ENCODE data around the gene DAP3. TPM values are rescaled to one million over a fixed set of nuclear protein-coding genes. Genes with fewer than 3 reads are reported as not detected.
"Not testable (repeated sequence)": the region's sequence is repeated elsewhere in the genome, so short reads cannot be mapped to it uniquely, and the experiment has no call there.

Gene DAP3
- total RNA-seq, 1 donor from 2014 or later = 126 TPM

DNA sequence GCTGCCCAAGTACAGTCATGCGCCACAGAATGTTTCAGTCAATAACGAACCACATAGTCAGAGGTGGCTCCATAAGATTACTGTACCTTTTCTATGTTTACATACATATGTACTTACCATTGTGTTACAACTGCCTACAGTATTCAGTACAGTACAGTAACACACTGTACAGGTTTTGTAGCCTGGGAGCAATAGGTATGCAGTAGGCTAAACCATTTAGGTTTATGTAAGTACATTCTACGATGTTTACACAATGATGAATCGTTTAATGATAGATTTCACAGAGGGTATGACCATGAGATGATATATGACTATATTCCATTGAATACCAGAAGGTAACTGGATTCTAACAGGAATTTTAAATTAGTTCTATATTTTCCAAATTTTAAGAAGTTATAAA, 10.9 kb upstream of the DAP3 start:
- TF ChIP-seq, protein P1, sequence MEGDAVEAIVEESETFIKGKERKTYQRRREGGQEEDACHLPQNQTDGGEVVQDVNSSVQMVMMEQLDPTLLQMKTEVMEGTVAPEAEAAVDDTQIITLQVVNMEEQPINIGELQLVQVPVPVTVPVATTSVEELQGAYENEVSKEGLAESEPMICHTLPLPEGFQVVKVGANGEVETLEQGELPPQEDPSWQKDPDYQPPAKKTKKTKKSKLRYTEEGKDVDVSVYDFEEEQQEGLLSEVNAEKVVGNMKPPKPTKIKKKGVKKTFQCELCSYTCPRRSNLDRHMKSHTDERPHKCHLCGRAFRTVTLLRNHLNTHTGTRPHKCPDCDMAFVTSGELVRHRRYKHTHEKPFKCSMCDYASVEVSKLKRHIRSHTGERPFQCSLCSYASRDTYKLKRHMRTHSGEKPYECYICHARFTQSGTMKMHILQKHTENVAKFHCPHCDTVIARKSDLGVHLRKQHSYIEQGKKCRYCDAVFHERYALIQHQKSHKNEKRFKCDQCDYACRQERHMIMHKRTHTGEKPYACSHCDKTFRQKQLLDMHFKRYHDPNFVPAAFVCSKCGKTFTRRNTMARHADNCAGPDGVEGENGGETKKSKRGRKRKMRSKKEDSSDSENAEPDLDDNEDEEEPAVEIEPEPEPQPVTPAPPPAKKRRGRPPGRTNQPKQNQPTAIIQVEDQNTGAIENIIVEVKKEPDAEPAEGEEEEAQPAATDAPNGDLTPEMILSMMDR (IDR thresholded peaks at IDR 0.05; ENCODE audit: unreplicated experiment) = no peak
- H3K4me1 Mint-ChIP-seq (ENCODE audit: low read depth) = no peaks in the 10 kb centered on the region
- DNase-seq (ENCODE audit: low spot score, unreplicated experiment) = no peak
- peaks cover 25% of the 10 kb centered on the region for H3K36me3 Mint-ChIP-seq (ENCODE audit: insufficient read depth)
- H3K27ac Mint-ChIP-seq = no peak overlapping the region
- H3K27me3 Mint-ChIP-seq = no peaks in the 10 kb centered on the region
- H3K4me3 Mint-ChIP-seq (ENCODE audit: low read depth) = no peak overlapping the region
- no peaks in the 10 kb centered on the region for H3K9me3 Mint-ChIP-seq (ENCODE audit: low read depth)

DNA sequence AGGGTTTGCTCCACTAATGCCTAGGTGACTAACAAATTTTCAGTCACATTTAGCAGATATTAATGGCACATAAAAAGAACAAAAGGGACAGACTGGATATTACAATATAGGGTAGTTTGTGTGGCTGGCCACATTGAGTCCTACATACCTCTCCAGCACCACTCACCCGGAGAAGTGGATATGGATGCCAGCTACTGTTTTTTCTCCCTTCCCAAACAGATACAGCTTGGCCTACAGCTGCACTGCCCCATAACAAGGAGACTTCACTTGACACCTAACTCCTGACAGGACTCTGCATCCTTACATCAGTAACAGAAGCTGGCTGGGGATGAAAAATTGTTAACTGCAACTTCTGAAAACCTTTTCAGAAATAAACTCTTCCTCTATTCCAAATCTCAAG, 9.9 kb upstream of the DAP3 start:
- not testable (repeated sequence) for H3K27ac Mint-ChIP-seq; H3K4me3 Mint-ChIP-seq (ENCODE audit: low read depth); H3K27me3 Mint-ChIP-seq; DNase-seq (ENCODE audit: low spot score, unreplicated experiment); H3K9me3 Mint-ChIP-seq (ENCODE audit: low read depth); H3K4me1 Mint-ChIP-seq (ENCODE audit: low read depth)
- H3K36me3 Mint-ChIP-seq (ENCODE audit: insufficient read depth) = peaks cover 22% of the 10 kb centered on the region

DNA sequence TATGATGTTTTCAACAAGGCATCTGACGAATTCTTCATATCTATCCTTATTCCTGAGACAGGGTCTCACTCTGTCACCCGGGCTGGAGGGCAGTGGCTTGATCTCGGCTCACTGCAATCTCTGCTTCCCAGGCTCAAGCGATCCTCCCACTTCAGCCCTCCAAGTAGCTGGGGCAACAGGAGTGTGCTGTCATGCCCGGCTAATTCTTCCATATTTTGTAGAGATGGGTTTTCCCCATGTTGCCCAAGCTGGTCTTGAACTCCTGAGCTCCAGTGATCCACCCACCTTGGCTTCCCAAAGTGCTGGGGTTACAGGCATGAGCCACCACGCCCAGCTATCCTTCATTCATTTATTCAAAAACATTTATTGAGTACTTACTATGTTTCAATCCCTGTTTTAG, 8.4 kb upstream of the DAP3 start:
- Mint-ChIP-seq H3K4me3 (ENCODE audit: low read depth) (no peak overlapping the region), H3K36me3 (ENCODE audit: insufficient read depth) (peaks cover 16% of the 10 kb centered on the region), H3K27ac (no peak overlapping the region), H3K27me3 (no peaks in the 10 kb centered on the region), H3K4me1 (ENCODE audit: low read depth) (peaks cover 3% of the 10 kb centered on the region), H3K9me3 (ENCODE audit: low read depth) (no peaks in the 10 kb centered on the region)
- DNase-seq (ENCODE audit: low spot score, unreplicated experiment) = no peak
- TF ChIP-seq, protein P1 (IDR thresholded peaks at IDR 0.05; ENCODE audit: unreplicated experiment) = no peak

DNA sequence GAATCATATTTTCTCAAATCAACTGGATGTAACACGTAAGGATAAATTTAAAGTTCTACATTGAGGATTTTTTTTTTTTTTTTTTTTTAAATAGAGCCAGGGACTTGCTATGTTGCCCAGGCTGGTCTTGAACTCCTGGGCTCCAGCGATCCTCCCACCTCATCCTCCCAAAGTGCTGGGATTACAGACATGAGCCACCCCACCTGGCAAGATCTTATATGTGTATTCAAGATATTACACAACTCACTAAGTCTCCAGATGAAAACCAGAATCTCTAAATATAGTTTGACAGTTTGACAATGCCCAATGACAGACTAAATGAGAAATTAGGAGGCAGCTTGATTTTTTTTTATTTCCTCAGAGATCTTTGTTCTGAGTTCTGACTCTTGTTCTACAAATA, 7.1 kb upstream of the DAP3 start:
- H3K4me1 Mint-ChIP-seq (ENCODE audit: low read depth) = peaks cover 10% of the 10 kb centered on the region
- H3K27ac Mint-ChIP-seq = no peak overlapping the region
- peaks cover 11% of the 10 kb centered on the region for H3K36me3 Mint-ChIP-seq (ENCODE audit: insufficient read depth)
- TF ChIP-seq, protein P1 (IDR thresholded peaks at IDR 0.05; ENCODE audit: unreplicated experiment) = no peak
- no peaks in the 10 kb centered on the region for H3K9me3 Mint-ChIP-seq (ENCODE audit: low read depth)
- no peak for DNase-seq (ENCODE audit: low spot score, unreplicated experiment)
- H3K27me3 Mint-ChIP-seq = no peaks in the 10 kb centered on the region
- H3K4me3 Mint-ChIP-seq (ENCODE audit: low read depth) = no peak overlapping the region

DNA sequence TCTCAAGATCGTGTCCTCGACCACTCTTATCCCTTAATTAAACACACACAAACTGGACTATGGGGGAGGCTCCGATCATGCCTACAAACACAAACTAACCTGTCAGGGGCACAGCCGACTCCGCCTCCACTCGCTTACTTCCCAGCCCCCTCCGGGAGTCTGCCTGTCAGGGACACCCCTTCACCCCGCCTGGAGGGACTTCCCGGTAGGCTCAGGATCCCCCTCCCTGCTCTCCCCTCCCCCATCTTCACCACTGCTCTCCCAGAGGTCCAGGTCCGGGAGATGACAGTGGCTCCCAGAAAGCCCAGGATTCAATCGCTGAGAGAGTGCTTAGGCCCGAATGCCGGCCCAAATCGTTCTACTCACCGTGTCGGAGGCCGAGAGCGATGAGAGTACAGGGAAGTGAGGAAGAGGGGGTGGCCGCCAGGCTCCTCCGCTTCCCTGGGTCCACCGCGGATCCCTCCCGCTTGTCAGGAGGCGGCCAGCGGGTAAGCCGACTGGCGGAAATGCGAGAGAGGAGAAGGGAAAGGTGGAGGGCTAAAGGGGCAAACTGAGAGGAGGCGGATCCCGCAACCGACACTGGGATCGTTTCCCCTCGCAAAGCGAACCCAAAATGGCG, 1.1 kb upstream of the DAP3 start:
- H3K4me3 Mint-ChIP-seq (ENCODE audit: low read depth) = peak overlapping the region; percentile 97
- H3K27ac Mint-ChIP-seq = peak overlapping the region; percentile 98
- peaks cover 24% of the 10 kb centered on the region for H3K4me1 Mint-ChIP-seq (ENCODE audit: low read depth)
- H3K27me3 Mint-ChIP-seq = not testable (repeated sequence)
- peaks cover 25% of the 10 kb centered on the region for H3K36me3 Mint-ChIP-seq (ENCODE audit: insufficient read depth)
- peaks cover 14% of the 10 kb centered on the region for H3K9me3 Mint-ChIP-seq (ENCODE audit: low read depth)
- DNase-seq (ENCODE audit: low spot score, unreplicated experiment) = peak; percentile 31

DNA sequence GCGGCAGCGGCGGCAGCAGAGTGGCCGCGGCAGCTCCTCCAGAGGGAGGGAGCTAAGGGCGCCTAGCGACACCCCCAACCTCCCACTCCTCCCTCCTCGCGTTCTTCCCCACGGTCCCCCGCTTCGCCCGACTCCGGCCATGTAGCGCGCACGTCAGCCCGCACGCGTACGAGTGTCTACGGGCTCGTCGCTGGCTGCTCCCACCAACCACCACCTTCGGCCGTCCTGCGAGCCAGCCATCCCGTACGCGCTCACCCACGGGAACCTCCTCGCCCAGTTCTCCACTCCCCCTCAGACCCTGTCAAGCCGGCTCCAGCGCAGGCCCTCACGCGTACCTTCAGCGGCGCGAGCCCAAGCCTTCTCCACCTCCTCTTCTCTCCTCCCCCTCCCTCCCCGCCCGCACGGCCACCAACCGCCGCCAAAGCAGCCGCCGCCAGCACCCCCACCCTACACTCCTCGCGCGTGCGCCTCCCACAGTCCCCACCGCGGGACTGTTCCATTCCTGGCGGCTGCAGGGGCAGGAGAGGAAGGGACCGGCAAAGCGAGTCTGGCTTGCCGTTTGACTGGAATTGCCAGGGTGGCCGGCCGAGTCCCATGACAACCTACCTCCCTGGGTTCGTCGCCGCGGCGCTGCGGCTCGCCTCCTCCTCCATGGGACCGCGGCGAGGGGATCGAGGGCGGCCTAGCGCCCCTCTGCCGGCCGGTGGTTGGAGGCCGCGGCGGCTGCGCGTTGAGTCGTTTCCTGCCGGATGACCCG, 389 bp upstream of the DAP3 start, which contains the start of gene YY1AP1:
Gene YY1AP1 (minus strand): TSS at position 451 of the 757 bp plus-strand sequence. CDS start 8,338 bp downstream, outside the sequence.
- Mint-ChIP-seq H3K27ac (peak within 1 kb of the TSS; percentile 98), H3K36me3 (ENCODE audit: insufficient read depth) (peaks cover 31% of the 10 kb centered on the region), H3K4me3 (ENCODE audit: low read depth) (peak within 1 kb of the TSS; percentile 97), H3K27me3 (no peaks in the 10 kb centered on the region), H3K4me1 (ENCODE audit: low read depth) (peaks cover 24% of the 10 kb centered on the region), H3K9me3 (ENCODE audit: low read depth) (peaks cover 15% of the 10 kb centered on the region)
- TF ChIP-seq, protein P1 (IDR thresholded peaks at IDR 0.05; ENCODE audit: unreplicated experiment) = no peak
- DNase-seq (ENCODE audit: low spot score, unreplicated experiment) = peak; percentile 74
